HFFc6 (cell line): Measurements from ENCODE around the gene DLEC1. TPM values are rescaled to one million over a fixed set of nuclear protein-coding genes. Genes with fewer than 3 reads are reported as not detected.

Experiments used
- DNase-seq: peaks from one replicate; pipeline ENCODE4 v3.0.0-alpha.2; 2018
- H3K27ac Mint-ChIP-seq: 2 replicates; pipeline ENCODE4 v1.8.0; 2020; ENCODE audit warnings: mild to moderate bottlenecking, mixed read lengths
- H3K27me3 Mint-ChIP-seq: 2 replicates; pipeline ENCODE4 v1.8.0; 2021; ENCODE audit warnings: mild to moderate bottlenecking, moderate library complexity, mixed read lengths; ENCODE audit not compliant: insufficient read depth
- H3K36me3 Mint-ChIP-seq: 2 replicates; pipeline ENCODE4 v1.8.0; 2021; ENCODE audit warnings: low read depth, mixed read lengths
- H3K4me1 Mint-ChIP-seq: 2 replicates; pipeline ENCODE4 v1.8.0; 2020; ENCODE audit warnings: low read depth, mixed read lengths
- H3K4me3 Mint-ChIP-seq: 2 replicates; pipeline ENCODE4 v1.8.0; 2020; ENCODE audit warnings: mild to moderate bottlenecking, moderate library complexity, mixed read lengths
- H3K9me3 Mint-ChIP-seq: 2 replicates; pipeline ENCODE4 v1.8.0; 2020; ENCODE audit warnings: mild to moderate bottlenecking, mixed read lengths
- total RNA-seq, 6 experiments: library from RNA; stranded (reverse); fragmentation: NEBNext Ultra II Directional; extraction: Animal tissue kit (Norgen Biotek cat#: 25700); gene quantifications; 2 replicates in 1 of 6; 3 replicates in 5 of 6; pipeline ENCODE4 v1.2.3, GENCODE V29; 2021
- TF ChIP-seq, protein P1 (sequence below): fragments of 200-600 bp; sonication (generic); IDR thresholded peaks from 2 replicates; pipeline ENCODE4 v1.5.0; 2021; ENCODE audit warnings: antibody characterized with exemption, mild to moderate bottlenecking

DLEC1 gene
- total RNA-seq, 6 experiments from 2014 or later: 0.05 TPM; not detected in 5

DNA sequence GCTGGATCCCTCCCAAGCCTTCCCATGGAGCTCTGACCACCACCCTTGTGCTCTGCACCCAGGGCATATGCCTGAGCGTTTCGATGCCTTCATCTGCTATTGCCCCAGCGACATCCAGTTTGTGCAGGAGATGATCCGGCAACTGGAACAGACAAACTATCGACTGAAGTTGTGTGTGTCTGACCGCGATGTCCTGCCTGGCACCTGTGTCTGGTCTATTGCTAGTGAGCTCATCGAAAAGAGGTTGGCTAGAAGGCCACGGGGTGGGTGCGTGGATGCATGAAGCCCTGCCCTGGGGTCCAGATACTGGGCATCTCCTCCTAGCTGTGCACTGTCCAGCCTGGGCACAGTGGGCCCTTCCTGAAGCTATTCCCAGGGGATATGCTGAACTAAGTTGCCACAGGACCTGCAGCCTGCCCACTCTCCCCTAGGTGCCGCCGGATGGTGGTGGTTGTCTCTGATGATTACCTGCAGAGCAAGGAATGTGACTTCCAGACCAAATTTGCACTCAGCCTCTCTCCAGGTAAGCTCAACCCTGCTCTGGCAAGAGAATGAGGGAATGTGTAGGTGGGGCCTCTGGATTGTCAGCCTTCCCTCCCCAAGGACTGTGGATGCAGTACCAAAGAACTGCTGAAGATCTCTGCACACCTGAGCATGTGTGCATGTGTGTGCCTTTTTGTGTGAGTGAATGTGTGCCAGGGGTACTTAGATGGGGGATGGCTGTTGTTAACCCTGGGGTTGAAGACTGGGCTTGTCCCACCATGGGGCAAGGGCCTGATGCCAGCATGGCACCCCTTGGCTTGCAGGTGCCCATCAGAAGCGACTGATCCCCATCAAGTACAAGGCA is 101.5 kb downstream of the DLEC1 start:
- TF ChIP-seq, protein P1, sequence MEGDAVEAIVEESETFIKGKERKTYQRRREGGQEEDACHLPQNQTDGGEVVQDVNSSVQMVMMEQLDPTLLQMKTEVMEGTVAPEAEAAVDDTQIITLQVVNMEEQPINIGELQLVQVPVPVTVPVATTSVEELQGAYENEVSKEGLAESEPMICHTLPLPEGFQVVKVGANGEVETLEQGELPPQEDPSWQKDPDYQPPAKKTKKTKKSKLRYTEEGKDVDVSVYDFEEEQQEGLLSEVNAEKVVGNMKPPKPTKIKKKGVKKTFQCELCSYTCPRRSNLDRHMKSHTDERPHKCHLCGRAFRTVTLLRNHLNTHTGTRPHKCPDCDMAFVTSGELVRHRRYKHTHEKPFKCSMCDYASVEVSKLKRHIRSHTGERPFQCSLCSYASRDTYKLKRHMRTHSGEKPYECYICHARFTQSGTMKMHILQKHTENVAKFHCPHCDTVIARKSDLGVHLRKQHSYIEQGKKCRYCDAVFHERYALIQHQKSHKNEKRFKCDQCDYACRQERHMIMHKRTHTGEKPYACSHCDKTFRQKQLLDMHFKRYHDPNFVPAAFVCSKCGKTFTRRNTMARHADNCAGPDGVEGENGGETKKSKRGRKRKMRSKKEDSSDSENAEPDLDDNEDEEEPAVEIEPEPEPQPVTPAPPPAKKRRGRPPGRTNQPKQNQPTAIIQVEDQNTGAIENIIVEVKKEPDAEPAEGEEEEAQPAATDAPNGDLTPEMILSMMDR: no peak
- Mint-ChIP-seq H3K4me3 (no peak overlapping the region; the same call in 1 of the 2 replicates), H3K27me3 (peaks cover 8% of the 10 kb centered on the region), H3K27ac (no peak overlapping the region), H3K9me3 (peaks cover under 1% of the 10 kb centered on the region; the same call in 1 of the 2 replicates), H3K4me1 (peaks cover 31% of the 10 kb centered on the region), H3K36me3 (peaks cover 12% of the 10 kb centered on the region)
- DNase-seq: no peak

DNA sequence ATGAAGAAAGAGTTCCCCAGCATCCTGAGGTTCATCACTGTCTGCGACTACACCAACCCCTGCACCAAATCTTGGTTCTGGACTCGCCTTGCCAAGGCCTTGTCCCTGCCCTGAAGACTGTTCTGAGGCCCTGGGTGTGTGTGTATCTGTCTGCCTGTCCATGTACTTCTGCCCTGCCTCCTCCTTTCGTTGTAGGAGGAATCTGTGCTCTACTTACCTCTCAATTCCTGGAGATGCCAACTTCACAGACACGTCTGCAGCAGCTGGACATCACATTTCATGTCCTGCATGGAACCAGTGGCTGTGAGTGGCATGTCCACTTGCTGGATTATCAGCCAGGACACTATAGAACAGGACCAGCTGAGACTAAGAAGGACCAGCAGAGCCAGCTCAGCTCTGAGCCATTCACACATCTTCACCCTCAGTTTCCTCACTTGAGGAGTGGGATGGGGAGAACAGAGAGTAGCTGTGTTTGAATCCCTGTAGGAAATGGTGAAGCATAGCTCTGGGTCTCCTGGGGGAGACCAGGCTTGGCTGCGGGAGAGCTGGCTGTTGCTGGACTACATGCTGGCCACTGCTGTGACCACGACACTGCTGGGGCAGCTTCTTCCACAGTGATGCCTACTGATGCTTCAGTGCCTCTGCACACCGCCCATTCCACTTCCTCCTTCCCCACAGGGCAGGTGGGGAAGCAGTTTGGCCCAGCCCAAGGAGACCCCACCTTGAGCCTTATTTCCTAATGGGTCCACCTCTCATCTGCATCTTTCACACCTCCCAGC is 102.4 kb downstream of the DLEC1 start:
- Mint-ChIP-seq H3K4me1 (peaks cover 23% of the 10 kb centered on the region), H3K36me3 (peaks cover 14% of the 10 kb centered on the region), H3K9me3 (peaks cover 7% of the 10 kb centered on the region), H3K4me3 (no peak overlapping the region), H3K27me3 (peaks cover 7% of the 10 kb centered on the region), H3K27ac (no peak overlapping the region)
- TF ChIP-seq, protein P1: no peak
- no peak for DNase-seq

DNA sequence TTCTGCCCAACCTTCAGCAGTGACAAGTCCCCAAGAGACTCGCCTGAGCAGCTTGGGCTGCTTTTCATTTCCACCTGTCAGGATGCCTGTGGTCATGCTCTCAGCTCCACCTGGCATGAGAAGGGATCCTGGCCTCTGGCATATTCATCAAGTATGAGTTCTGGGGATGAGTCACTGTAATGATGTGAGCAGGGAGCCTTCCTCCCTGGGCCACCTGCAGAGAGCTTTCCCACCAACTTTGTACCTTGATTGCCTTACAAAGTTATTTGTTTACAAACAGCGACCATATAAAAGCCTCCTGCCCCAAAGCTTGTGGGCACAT is 102.9 kb downstream of the DLEC1 start:
- H3K4me1 Mint-ChIP-seq: peaks cover 22% of the 10 kb centered on the region
- H3K36me3 Mint-ChIP-seq: peaks cover 20% of the 10 kb centered on the region

DNA sequence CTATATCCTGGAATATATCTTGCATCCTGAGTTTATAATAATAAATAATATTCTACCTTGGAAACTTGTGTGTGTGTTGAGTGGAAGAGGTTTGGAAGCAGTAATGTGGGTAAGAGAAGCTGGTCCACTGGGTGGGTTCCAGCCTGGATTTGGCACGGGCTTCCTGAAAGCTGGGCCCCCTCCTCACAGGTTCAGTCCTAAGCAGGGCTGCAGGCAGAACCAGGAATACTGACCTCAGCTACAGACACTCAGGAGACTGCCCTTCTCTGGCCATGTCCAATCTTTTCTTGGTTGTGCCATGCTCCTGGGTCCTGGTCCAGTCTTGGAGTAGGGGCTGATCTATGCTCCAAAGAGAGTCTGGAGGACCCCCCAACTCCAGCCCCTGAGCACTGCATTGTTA is 104.0 kb downstream of the DLEC1 start:
- peaks cover 15% of the 10 kb centered on the region for H3K4me1 Mint-ChIP-seq
- TF ChIP-seq, protein P1: no peak
- DNase-seq: no peak
- no peak overlapping the region for H3K27ac Mint-ChIP-seq
- H3K4me3 Mint-ChIP-seq: no peak overlapping the region
- peaks cover 7% of the 10 kb centered on the region for H3K27me3 Mint-ChIP-seq
- peaks cover 21% of the 10 kb centered on the region for H3K9me3 Mint-ChIP-seq
- peaks cover 20% of the 10 kb centered on the region for H3K36me3 Mint-ChIP-seq

More for the DNA sequence above, 102.9 kb downstream of the DLEC1 start:
- H3K9me3 Mint-ChIP-seq: peaks cover 13% of the 10 kb centered on the region
- no peak overlapping the region for H3K27ac Mint-ChIP-seq
- TF ChIP-seq, protein P1: no peak
- H3K4me3 Mint-ChIP-seq: no peak overlapping the region
- peaks cover 7% of the 10 kb centered on the region for H3K27me3 Mint-ChIP-seq
- DNase-seq: no peak

DNA sequence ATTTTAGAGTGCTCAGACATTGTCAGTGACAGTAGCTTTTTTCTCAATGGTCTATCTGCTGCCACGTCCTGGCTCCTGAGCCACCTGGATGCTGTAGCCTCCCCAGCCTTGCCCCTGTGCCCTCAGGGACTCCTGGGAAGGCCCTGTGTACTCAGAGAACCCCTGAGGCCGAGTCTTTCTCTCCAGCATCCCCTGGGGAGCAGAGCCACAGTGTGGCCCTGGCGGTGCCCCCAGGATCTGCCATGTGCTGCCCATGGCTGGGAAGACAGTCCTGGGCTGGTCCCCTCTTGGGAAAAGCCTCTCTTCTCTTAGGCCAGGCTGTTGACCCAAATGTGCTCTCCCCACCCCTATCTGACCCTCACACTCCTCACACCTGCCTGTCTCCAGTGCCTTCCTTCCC is 104.5 kb downstream of the DLEC1 start:
- Mint-ChIP-seq H3K4me3 (no peak overlapping the region), H3K9me3 (peaks cover 21% of the 10 kb centered on the region), H3K4me1 (peaks cover 10% of the 10 kb centered on the region), H3K36me3 (peaks cover 20% of the 10 kb centered on the region), H3K27me3 (peaks cover 7% of the 10 kb centered on the region; the same call in 1 of the 2 replicates), H3K27ac (no peak overlapping the region)
- DNase-seq: no peak
- TF ChIP-seq, protein P1: no peak
